ENCODE results near the gene TLE6. TPM values are rescaled to one million over a fixed set of nuclear protein-coding genes. Genes with fewer than 3 reads are reported as not detected.

TLE6 gene
- total and polyA plus RNA-seq, 2 of the 8 experiments (the other 6 are each of a cell fraction or from before 2014, with no cell fraction given) = 2.5 to 2.9 TPM

DNA sequence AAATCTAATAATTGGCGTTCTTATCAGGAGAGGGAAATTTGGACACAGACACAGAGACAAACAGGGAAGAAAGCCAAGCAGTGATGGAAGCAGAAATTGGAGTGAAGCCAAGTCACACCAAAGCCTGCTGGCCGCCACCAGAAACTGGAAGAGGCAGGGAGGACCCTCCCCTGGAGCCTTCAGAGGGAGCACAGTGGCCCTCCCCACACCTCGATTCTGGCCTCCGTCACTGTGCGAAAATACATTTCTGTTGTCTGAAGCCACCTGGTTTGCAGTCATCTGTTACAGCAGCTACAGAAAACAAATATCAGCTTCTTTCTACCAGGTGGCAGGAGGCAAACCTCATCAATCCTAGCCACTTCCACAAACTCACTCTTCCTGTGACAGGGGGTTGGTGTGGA, 8.3 kb upstream of the TLE6 start (continued):
- TF ChIP-seq, protein P1, sequence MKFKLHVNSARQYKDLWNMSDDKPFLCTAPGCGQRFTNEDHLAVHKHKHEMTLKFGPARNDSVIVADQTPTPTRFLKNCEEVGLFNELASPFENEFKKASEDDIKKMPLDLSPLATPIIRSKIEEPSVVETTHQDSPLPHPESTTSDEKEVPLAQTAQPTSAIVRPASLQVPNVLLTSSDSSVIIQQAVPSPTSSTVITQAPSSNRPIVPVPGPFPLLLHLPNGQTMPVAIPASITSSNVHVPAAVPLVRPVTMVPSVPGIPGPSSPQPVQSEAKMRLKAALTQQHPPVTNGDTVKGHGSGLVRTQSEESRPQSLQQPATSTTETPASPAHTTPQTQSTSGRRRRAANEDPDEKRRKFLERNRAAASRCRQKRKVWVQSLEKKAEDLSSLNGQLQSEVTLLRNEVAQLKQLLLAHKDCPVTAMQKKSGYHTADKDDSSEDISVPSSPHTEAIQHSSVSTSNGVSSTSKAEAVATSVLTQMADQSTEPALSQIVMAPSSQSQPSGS (IDR thresholded peaks at IDR 0.05; ENCODE audit: low read length) = no peak
